Measurements from ENCODE around the gene TTC39A.
"Not testable (repeated sequence)": the region's sequence is repeated elsewhere in the genome, so short reads cannot be mapped to it uniquely, and the experiment has no call there.

The TTC39A gene

DNA sequence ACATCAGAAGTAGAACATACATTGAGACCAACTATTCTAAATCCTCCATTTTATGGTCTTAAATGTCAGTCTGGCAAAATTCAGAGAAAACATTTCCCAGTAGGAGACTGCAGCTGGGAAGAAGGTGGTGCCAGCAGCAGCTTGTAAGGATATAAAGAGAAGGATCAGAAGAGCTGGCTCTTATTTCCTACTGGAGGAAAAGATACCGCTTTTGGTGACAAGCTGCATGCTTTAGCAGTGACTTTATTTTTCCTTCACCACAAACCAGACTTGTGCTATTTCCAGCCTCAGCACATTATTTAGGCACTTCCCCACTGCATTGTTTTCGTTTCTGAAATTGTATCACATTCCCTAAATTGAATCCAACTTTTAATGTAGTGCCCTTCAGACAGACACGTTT is 65.9 kb downstream of the TTC39A start:
- DNase-seq = no peak

DNA sequence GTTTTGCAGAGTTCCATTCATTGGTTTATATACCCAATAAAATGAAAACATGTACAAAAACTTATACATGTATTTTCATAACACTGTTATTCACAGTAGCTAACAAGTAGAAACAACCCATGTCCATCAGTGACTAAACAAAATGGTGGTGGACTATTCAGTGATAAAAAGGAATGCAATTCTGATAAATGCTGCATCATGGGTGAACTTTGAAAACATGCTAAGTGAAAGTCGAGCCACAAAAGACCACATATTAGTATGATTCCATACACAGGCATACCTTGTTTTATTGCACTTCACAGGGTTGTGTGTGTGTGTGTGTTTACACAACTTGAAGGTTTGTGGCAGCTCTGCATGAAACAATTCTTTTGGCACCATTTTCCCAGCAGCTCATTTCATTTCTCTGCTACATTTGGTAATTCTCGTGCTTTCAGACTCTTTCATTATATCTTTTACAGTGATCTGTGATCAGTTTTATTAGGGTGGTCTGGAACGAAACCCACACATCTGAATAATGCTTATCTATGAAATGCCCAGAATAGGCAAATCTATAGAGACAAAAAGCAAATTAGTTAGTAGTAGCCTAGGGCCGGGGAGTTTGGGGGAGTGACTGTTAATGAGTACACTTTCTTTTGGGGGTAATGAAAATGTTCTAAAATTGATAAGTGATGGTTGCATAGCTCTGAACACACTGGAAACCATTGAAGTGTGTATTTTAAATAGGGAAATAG is 67.0 kb downstream of the TTC39A start:
- DNase-seq = no peak

DNA sequence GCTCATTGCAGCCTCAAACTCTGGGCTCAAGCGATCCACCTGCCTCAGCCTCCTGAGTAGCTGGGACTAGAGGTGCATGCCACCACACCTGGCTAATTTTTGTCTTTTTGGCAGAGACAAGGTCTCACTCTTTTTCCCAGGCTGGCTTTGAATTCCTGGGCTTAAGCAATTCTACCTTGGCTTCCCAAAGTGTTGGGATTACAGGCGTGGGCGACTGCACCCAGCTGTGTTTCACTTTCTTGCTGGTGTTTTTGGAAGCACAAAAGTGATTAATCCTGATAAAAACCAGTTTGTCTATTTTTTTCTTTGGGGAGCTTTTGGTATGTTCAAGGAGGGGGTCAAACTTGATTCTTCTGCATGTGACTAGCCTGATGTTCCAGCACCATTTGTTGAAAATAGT is 75.0 kb downstream of the TTC39A start:
- no peak for DNase-seq

DNA sequence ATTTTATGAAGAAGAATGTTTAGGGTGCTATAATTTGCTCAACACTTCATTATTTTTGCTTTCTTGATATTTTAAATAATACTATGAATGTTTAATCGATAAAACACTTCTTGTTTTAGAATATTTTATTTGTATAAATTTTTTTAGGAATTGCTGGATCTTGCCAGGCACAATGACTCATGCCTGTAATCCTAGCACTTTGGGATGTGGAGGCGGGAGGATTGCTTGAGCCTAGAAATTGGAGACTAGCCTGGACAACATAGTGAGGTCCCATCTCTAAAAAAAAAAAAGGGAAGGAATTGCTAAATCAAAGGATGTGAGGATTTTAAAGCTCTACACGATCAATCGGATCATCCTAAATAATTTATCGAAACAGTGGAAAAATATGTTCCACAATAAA is 76.7 kb downstream of the TTC39A start:
- no peak for DNase-seq

DNA sequence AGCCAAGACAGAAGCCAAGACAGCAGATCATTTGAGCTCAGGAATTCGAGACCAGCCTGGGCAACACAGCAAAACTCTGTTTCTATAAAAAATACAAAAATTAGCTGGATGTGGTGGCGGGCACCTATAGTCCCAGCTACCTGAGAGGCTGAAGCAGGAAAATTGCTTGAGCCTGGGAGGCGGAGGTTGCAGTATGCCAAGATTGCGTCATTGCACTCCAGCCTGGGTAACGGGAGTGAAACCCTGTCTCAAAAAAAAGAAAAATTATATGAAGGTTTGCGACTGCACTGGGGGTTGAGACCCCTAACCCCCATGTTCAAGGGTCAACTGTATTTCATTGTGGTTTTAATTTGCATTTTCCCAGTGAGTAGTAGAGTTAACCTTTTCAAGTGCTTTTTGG is 78.0 kb downstream of the TTC39A start:
- no peak for DNase-seq

DNA sequence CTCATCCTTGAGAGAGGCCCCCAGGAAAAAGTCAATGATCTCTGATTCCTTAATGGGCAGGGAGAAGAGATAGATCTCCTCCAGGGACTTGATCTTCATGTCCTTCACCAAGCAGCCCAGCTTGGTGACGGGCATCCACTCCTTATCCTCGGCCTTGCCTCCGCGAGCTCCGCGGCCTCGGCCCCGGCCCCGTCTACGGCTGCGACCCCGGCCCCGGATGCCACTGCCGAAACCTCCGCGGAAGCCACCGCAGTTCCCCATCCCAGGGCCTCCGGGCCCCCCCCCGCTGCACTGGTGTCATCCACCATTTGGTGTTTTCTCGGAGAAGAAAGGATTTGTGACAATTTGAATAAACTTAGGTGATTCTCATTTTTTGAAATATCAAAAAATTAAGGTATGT is 79.2 kb downstream of the TTC39A start:
- DNase-seq = not testable (repeated sequence)

DNA sequence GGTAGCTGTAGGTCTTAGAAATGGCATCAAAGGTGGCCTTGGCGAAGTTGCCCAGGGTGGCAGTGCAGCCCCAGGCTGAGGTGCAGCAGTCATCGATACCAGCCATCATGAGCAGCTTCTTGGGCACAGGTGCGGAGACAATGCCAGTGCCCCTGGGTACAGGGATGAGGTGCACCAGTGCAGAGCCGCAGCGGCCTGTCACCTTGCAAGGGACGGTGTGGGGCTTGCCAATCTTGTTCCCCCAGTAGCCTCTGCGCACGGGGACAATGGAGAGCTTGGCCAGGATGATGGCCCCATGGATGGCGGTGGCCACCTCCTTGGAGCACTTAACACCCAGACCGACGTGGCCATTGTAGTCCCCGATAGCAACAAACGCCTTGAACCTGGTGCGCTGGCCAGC is 79.6 kb downstream of the TTC39A start:
- DNase-seq = not testable (repeated sequence)

DNA sequence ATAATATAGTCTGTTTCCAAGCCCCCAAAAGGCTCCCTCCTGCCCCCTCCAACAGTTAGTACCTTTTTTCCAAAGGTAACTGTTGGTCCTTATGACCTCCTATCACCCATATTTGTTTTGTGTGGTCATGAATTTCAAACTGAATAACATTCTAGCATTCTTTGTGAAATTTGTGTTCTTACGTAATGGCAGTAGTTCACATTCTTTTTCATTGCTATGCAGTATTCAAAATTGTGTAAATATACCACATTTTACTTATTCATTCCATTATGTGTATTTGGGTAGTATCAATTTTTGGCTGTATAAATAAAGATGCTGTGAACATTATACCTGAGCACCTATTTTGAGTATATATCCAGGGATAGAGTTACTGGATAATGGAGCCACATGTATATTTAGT is 80.9 kb downstream of the TTC39A start:
- no peak for DNase-seq

DNA sequence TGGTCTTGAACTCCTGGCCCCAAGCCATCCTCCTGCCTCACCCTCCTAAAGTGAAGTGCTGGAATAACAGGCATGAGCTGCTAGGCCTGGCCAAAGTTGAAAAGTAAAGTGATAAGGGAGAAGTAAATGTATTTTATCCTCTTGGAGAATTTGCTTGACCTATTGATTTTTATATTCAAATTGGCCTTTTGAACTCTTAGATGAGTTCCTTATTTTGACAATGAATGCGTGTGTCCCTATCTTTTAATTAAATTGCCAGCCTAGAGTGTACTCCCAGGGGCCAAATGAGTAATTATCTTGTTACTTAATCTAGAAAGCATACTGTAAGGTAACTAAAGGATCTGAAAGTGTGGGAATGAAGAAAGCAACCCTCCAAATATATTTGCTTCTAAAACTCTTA is 82.9 kb downstream of the TTC39A start:
- DNase-seq = no peak

DNA sequence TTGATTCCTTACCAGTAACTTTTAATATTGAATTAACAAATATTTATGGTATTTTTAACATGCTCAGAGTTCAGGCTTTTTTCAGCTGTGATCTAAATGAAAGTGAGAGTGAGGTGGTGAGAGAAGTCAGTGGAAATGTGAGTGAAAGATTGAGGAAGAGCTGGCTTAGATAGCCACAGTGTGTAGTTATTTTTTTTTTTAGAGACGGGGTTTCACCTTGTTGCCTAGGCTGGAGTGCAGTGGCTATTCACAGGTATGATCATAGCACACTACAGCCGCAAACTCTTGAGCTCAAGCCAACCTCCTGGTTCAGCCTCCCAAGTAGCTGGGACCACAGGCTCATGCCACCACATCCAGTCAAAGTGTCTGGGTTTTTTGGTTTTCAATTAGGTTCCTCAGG is 83.3 kb downstream of the TTC39A start:
- no peak for DNase-seq

DNA sequence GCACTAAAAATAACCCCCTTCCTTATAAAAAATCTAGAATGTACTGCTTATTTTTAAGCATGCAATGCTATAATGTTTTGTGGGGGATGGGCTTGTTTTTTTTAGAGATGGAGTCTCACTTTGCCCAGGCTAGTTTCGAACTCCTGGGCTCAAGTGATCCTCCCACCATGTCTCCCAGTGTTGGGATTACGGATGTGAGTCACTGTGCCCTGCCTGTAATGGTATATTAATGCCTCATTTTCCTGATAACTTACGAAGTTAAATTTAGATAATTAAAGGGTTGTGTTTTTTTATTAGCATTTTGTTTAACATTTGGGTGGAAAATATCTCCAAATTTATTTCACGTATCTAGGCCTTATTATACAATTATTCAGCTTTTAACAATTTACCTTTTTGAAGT is 87.8 kb downstream of the TTC39A start:
- no peak for DNase-seq

DNA sequence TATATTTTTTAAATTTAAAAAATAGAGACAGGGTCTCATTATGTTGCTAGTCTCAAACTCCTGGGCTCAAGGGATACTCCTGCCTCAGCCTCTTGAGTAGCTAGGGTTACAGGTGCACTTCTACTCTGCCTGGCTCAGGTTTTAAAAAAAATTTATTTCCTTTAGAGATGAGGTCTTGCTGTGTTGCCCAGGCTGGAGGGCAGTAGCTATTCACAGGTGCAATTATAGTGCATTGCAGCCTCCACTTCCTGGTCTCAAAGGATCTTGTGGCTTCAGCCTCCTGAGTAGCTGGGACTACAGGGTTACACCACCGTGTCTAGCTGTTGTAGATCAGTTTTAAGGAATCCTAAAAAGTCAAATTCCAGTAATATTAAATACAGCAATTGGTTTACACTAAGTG is 89.2 kb downstream of the TTC39A start:
- DNase-seq = no peak

DNA sequence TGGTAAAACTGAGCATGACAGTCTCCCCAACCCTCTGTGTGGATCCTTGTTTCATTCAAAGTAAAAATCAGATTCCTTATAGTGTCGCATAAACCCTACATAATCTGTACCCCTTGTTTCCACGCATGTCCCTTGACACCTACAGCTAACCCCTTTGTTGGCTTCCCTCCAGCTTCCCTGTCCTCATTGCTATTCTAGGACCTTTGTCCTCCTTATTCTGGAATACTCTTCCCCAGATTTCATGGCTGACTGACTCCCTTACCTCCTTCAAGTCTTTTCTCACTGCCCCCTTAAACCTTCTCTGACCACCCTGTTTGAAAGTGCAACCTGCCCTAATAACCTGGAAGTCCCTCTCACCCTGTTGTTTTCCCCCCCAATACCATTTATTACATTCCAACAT is 90.3 kb downstream of the TTC39A start:
- DNase-seq = no peak

DNA sequence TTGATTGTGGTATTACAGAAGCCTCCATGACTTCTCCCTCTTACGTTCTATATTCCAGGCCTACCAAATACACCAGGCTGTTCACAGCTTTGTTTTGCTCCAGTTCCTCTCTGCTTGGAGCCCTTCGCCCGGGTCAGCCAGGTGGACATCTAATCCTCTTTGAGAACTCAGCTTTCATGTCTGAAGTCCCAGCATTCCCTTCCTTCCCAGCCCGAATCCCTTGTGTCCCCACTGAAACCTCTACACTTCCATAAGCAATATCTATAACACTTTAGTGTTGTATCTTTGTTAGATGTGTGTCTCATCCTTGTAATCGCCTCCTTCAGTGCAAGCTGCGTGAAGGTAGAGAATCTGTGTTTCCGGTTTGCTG is 92.3 kb downstream of the TTC39A start:
- DNase-seq = no peak

DNA sequence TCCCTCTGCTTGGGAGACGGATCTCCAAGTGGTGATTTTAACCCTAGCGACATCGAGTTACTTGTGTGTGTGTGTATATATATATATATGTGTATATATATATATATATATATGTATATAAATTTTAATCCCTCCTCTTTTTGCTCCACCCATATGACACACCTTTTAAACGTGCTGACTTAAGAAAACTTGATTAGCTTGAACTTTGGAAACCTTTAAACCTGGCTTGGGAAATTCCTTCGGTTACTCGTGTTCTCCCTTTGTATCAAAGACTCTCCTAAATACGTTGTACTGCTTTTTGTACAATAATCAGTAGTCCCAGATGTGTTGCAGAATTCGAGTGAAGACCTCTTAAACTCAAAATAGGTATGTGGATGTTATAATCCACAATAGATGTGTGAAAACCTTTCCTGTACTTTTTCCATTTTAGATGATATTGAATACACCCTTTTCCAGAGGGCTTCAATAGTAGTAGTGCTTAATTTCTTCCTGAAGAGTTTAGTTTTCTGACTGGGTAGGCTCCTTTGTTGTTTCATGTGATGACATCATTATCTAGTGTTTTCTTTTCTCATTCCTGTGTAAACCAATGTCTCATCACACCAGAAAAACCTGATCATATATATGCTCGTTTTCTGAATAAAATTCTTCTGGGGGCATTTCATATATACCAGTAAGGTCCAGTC is 92.9 kb downstream of the TTC39A start:
- no peak for DNase-seq

All from activated CD4-positive, alpha-beta T cell treated with anti-CD3 and anti-CD28 coated beads for 4 hours (primary cell).